SU-DHL-6 (cell line): Measurements from ENCODE around the gene ZNF560.

Source experiments
- H2AFZ ChIP-seq: fragments of 200-600 bp; sonication (generic); 2 replicates; pipeline ENCODE4 v1.6.1; 2014; ENCODE audit warnings: low read depth, mild to moderate bottlenecking, moderate library complexity, mixed read lengths, antibody characterized with exemption, low read length; ENCODE audit not compliant: severe bottlenecking
- H3F3A ChIP-seq: fragments of 200-600 bp; shearing (Covaris generic); 2 replicates; pipeline ENCODE4 v1.6.0; 2016; ENCODE audit warnings: antibody characterized with exemption, mild to moderate bottlenecking; ENCODE audit not compliant: insufficient read depth
- H3K27ac ChIP-seq: fragments of 200-600 bp; sonication (generic); 2 replicates; pipeline ENCODE4 v1.5.1; 2016; ENCODE audit warnings: low read depth, mild to moderate bottlenecking, low read length, moderate library complexity, mixed read lengths
- H3K27me3 ChIP-seq: fragments of 200-600 bp; sonication (generic), shearing (Covaris generic); 2 replicates; pipeline ENCODE4 v1.6.0; 2014; ENCODE audit warnings: mild to moderate bottlenecking, low read length
- H3K36me3 ChIP-seq: fragments of 200-600 bp; sonication (generic); 2 replicates; pipeline ENCODE4 v1.6.1; 2014; ENCODE audit warnings: mild to moderate bottlenecking, low read length, mixed read lengths
- H3K4me2 ChIP-seq: fragments of 300-600, 200-600 bp; shearing (Covaris generic), sonication (generic); 2 replicates; pipeline ENCODE4 v1.6.0; 2014; ENCODE audit warnings: low read length, low read depth, mild to moderate bottlenecking; ENCODE audit not compliant: poor library complexity, severe bottlenecking
- H3K4me3 ChIP-seq: fragments of 200-600 bp; sonication (generic); 2 replicates; pipeline ENCODE4 v1.5.1; 2014; ENCODE audit warnings: antibody characterized with exemption, low read length, mild to moderate bottlenecking, mixed read lengths; ENCODE audit not compliant: insufficient read depth, poor library complexity, severe bottlenecking
- H3K79me2 ChIP-seq: fragments of 200-600 bp; sonication (generic); 2 replicates; pipeline ENCODE4 v1.6.1; 2014; ENCODE audit warnings: mild to moderate bottlenecking, low read length, moderate library complexity; ENCODE audit not compliant: insufficient read depth
- H3K9ac ChIP-seq: fragments of 200-600 bp; sonication (generic); 2 replicates; pipeline ENCODE4 v1.7.0; 2014; ENCODE audit warnings: mild to moderate bottlenecking, low read length
- H3K9me2 ChIP-seq: fragments of 200-600 bp; sonication (generic); replicated peaks from 2 replicates; pipeline ENCODE4 v1.6.1; 2014; ENCODE audit warnings: low read length; ENCODE audit not compliant: insufficient read depth
- H3K9me3 ChIP-seq: fragments of 200-600 bp; sonication (generic); 2 replicates; pipeline ENCODE4 v1.6.1; 2014; ENCODE audit warnings: low read length, mixed read lengths; ENCODE audit not compliant: insufficient read depth
- H4K20me1 ChIP-seq: fragments of 200-600 bp; sonication (generic); 2 replicates; pipeline ENCODE4 v1.6.1; 2014; ENCODE audit warnings: low read depth, mild to moderate bottlenecking, antibody characterized with exemption, low read length, moderate library complexity, mixed read lengths
- EZH2phosphoT487 ChIP-seq: fragments of 200-600 bp; sonication (generic), shearing (Covaris generic); conservative IDR thresholded peaks from 2 replicates; pipeline ENCODE4 v1.6.1; 2018; ENCODE audit warnings: mild to moderate bottlenecking, antibody characterized with exemption, low read length, moderate library complexity, mixed read lengths
- TF ChIP-seq, protein P1 (sequence below): fragments of 200-600 bp; sonication (generic); IDR thresholded peaks from one replicate; pipeline ENCODE4 v1.5.1; 2017; ENCODE audit warnings: antibody characterized with exemption, mild to moderate bottlenecking, low read length, moderate library complexity; ENCODE audit not compliant: insufficient read depth, poor library complexity, severe bottlenecking

ZNF560 gene

DNA sequence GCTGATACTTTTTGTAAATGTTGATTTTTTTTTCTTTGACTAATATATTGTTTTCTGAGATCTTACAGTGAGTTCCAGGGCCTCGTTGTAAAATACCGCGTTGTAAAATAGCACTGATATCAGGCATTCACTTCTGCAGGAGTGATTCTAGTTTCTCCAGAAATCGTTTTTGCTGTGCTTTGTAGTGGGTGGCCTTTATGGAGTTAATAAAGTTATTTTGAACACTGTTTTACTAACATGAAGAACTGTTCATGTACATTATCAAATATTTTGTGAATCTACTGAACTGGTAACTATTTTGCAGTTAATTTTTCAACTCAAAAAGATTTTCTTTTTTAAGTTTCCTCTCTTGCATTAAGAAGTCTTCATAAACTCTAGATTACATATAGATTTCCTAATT, 62.1 kb downstream of the ZNF560 start:
- Histone ChIP-seq H4K20me1 (no peaks in the 10 kb centered on the region), H3K4me3 (peak overlapping the region; percentile 65), H3K9ac (peak overlapping the region; percentile 74), H3K9me3 (no peaks in the 10 kb centered on the region), H3K79me2 (peaks cover 24% of the 10 kb centered on the region), H2AFZ (peak overlapping the region; percentile 76), H3K27me3 (no peaks in the 10 kb centered on the region), H3K9me2 (no peaks in the 10 kb centered on the region), H3K4me2 (peak overlapping the region; percentile 88), H3K27ac (no peak overlapping the region), H3F3A (0 out of 2 replicates have a peak, but pooled peaks cover 3% of the 10 kb centered on the region), H3K36me3 (peaks cover 7% of the 10 kb centered on the region; the same call in 1 of the 2 replicates)
- TF ChIP-seq, protein P1, sequence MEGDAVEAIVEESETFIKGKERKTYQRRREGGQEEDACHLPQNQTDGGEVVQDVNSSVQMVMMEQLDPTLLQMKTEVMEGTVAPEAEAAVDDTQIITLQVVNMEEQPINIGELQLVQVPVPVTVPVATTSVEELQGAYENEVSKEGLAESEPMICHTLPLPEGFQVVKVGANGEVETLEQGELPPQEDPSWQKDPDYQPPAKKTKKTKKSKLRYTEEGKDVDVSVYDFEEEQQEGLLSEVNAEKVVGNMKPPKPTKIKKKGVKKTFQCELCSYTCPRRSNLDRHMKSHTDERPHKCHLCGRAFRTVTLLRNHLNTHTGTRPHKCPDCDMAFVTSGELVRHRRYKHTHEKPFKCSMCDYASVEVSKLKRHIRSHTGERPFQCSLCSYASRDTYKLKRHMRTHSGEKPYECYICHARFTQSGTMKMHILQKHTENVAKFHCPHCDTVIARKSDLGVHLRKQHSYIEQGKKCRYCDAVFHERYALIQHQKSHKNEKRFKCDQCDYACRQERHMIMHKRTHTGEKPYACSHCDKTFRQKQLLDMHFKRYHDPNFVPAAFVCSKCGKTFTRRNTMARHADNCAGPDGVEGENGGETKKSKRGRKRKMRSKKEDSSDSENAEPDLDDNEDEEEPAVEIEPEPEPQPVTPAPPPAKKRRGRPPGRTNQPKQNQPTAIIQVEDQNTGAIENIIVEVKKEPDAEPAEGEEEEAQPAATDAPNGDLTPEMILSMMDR, result no peak
- TF ChIP-seq EZH2phosphoT487, result no peak

DNA sequence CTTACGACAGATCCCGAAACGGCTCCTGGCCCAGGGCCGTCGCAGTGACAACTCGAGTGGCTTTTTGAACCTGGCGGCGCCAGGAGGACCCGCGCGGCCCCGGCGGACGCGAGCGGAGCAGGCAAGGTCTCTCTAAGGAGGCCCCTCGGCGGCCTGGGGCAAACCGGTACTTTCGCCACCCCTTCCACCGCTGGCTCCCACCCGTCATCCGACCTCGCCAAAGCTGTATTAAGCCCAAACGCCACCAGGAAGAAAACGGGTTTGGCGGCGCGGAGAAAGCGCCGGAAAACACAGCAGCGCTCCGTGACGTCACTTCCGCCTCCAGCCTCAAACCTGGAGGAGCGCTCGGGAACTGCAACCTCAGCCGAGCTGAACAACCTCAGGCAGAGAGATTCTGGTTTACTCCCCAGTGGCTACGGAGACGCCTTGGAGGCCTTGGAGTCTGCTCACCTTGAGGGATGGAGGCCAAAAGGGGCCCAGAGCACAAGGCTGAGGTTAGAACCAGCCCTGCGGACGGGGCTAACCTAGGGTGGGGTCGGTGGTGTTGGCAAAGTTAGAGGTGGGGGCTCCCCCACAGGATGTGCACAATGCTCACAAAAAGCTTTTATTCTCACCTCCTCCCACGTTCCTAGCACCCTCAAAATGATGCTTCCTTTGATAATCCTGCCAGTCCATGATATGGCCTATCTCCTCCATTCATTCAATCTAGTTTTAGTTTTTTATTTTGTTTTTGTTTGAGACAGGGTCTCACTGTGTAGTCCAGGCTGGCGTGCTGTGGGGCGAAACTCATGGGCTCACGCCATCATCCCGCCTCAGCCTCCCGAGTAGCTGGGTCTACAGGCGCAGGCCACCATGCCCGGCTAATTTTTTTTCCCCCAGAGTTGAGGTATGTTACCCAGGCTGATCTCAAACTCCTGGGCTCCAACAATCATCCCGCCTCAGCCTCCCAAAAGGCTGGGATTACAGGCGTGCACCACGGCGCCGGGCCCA, 62.8 kb downstream of the ZNF560 start, which contains the start of gene ZNF266:
Gene ZNF266, minus strand, starts transcription at position 295 of the 990 bp plus-strand sequence. CDS start 15,484 bp downstream, outside the sequence.
- Histone ChIP-seq H3K4me2 (peak within 1 kb of the TSS; percentile 88), H4K20me1 (no peaks in the 10 kb centered on the region), H3K36me3 (peaks cover 7% of the 10 kb centered on the region; the same call in 1 of the 2 replicates), H3K27me3 (no peaks in the 10 kb centered on the region), H2AFZ (peak within 1 kb of the TSS; percentile 76), H3K9me2 (no peaks in the 10 kb centered on the region), H3F3A (0 out of 2 replicates have a peak, but pooled peaks cover 3% of the 10 kb centered on the region), H3K27ac (peak within 1 kb of the TSS; percentile 54), H3K9me3 (no peaks in the 10 kb centered on the region), H3K4me3 (peak within 1 kb of the TSS; percentile 65), H3K9ac (peak within 1 kb of the TSS; percentile 74), H3K79me2 (peaks cover 24% of the 10 kb centered on the region)
- no peak for TF ChIP-seq EZH2phosphoT487
- TF ChIP-seq, protein P1, result peak; percentile 9

DNA sequence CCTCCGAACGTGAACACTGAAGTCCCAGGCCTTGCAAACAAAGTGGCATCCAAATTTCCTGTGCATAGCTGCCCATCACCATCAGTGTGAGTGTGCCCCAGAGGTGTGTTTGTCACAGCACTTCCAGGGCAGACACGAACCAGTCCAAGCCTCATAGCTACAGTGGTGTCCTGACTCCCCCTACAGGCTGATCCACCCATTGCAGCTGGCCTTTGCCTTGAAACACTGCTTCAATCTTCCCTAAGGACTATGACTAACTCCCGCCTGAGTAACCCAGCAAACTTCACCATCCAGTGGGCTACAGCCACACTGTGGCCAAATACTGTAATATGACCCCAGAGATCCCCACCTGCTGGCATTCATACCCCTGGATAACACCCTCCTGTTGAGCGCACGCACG, 66.9 kb downstream of the ZNF560 start:
- Histone ChIP-seq H3K9me3 (no peaks in the 10 kb centered on the region), H3K9ac (no peak overlapping the region), H3K79me2 (peaks cover 28% of the 10 kb centered on the region), H3K4me2 (no peak overlapping the region), H3K27me3 (no peaks in the 10 kb centered on the region), H3K36me3 (peaks cover 7% of the 10 kb centered on the region; the same call in 1 of the 2 replicates), H3K27ac (no peak overlapping the region), H4K20me1 (no peaks in the 10 kb centered on the region), H3K4me3 (no peak overlapping the region), H3F3A (0 out of 2 replicates have a peak, but pooled peaks cover 1% of the 10 kb centered on the region), H2AFZ (no peak overlapping the region), H3K9me2 (no peaks in the 10 kb centered on the region)
- TF ChIP-seq, protein P1, result no peak
- no peak for TF ChIP-seq EZH2phosphoT487
